ENCODE results near the gene CFD.
"Not testable (repeated sequence)": the region's sequence is repeated elsewhere in the genome, so short reads cannot be mapped to it uniquely, and the experiment has no call there.

The CFD gene

GRCh38 chr19:853014-853585 lies 6.4 kb upstream of the CFD start:
- no peak for DNase-seq

GRCh38 chr19:853614-854220 lies 5.7 kb upstream of the CFD start:
- not testable (repeated sequence) for DNase-seq

- no peak for DNase-seq
Observed at GRCh38 chr19:854549-854948, 4.9 kb upstream of the CFD start.

- no peak for DNase-seq
Observed at GRCh38 chr19:855142-855541, 4.3 kb upstream of the CFD start.

- no peak for DNase-seq
Observed at GRCh38 chr19:855566-856120, 3.8 kb upstream of the CFD start.

GRCh38 chr19:858284-858683 lies 1.2 kb upstream of the CFD start:
- no peak for DNase-seq

- DNase-seq: no peak
Observed at GRCh38 chr19:861141-861755, 1.8 kb downstream of the CFD start.

- DNase-seq: peak; percentile 66 to 75
Observed at GRCh38 chr19:861756-862580, 2.5 kb downstream of the CFD start.

- peak; percentile 82 to 83 for DNase-seq
Observed at GRCh38 chr19:862581-863314, 3.3 kb downstream of the CFD start.

GRCh38 chr19:863315-863620 lies 3.8 kb downstream of the CFD start:
- no peak for DNase-seq

- DNase-seq: no peak
Observed at GRCh38 chr19:866769-867300, 7.4 kb downstream of the CFD start.

- no peak for DNase-seq
Observed at GRCh38 chr19:867301-867793, 7.9 kb downstream of the CFD start.

GRCh38 chr19:867855-868457 lies 8.5 kb downstream of the CFD start:
- DNase-seq: no peak

- no peak for DNase-seq
Observed at GRCh38 chr19:868458-869244, 9.2 kb downstream of the CFD start.

- DNase-seq: no peak
Observed at GRCh38 chr19:869245-870177, 10.0 kb downstream of the CFD start.

GRCh38 chr19:870314-870713 lies 10.8 kb downstream of the CFD start:
- DNase-seq: no peak

- DNase-seq: no peak
Observed at GRCh38 chr19:870963-871401, 11.5 kb downstream of the CFD start.

- DNase-seq: no peak
Observed at GRCh38 chr19:871446-872265, 12.2 kb downstream of the CFD start.

Data from CD4-positive, alpha-beta T cell treated with Interleukin-1 beta for 1 hour (primary cell).